C4-2B (cell line): ENCODE results near the gene OSBPL3.

Experiments
- H3K27ac ChIP-seq: fragments of 450-650 bp; 2 replicates; pipeline ENCODE4 v1.5.1; 2017
- ZFX ChIP-seq: fragments of 450-650 bp; IDR thresholded peaks from 2 replicates; pipeline ENCODE4 v1.6.1; 2017
- TF ChIP-seq, protein P1 (sequence below): fragments of 450-650 bp; conservative IDR thresholded peaks from 2 replicates; pipeline ENCODE4 v1.5.1; 2017; ENCODE audit warnings: mild to moderate bottlenecking

OSBPL3 gene

DNA sequence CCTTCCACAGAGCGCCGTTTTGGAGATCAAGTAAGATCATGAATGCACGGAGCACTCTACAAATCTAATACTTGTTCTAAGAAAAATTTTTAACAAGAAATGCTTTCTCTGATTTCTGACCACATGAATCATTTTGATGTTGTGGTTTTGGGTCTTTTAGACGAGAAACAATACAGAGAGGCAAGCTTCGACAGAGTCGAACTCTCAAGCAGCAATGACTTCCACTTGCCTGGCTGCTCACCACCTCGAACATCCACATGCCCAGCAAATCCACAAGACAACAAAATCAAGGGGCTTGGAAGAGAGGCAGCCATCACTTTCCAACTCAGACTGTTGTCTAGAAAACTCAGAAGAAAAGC lies 153.3 kb downstream of the OSBPL3 start:
- no peak overlapping the region for H3K27ac ChIP-seq
- TF ChIP-seq, protein P1, sequence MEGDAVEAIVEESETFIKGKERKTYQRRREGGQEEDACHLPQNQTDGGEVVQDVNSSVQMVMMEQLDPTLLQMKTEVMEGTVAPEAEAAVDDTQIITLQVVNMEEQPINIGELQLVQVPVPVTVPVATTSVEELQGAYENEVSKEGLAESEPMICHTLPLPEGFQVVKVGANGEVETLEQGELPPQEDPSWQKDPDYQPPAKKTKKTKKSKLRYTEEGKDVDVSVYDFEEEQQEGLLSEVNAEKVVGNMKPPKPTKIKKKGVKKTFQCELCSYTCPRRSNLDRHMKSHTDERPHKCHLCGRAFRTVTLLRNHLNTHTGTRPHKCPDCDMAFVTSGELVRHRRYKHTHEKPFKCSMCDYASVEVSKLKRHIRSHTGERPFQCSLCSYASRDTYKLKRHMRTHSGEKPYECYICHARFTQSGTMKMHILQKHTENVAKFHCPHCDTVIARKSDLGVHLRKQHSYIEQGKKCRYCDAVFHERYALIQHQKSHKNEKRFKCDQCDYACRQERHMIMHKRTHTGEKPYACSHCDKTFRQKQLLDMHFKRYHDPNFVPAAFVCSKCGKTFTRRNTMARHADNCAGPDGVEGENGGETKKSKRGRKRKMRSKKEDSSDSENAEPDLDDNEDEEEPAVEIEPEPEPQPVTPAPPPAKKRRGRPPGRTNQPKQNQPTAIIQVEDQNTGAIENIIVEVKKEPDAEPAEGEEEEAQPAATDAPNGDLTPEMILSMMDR, result no peak
- no peak for TF ChIP-seq ZFX

DNA sequence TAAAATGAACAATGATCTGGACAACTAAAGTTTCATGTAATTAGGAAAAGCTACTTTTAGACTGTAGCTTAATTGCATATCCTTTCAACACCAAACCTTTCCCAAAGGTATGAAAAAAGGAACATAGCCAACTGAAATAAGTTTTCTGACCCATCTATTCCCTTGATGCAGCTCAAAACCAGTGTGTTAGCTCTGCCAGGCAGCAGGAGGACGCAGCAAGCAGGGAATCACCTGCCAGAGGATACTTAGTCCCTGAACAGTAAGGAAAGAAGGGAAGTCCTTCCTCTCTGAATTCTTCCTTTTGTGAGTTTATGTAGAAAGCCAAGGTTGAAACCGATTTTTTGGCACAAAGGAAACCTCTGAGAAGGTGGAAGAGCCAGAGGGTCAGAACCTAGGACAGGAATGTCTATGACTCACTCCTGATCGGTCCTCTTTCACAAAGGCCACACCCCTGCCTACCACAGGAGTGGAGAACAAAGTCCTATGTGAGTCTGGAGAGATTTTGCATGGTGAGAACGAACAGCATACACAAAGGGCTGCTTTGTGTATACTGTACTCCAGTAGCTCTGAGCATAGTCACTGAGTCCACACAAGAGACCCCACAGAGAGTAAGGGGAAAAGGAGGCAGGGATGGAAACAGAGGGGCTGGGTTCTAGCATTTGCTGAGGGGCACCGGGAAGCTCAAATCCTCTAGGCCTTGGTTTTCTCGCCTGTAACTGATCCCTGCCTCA lies 153.9 kb downstream of the OSBPL3 start:
- H3K27ac ChIP-seq, result no peak overlapping the region
- TF ChIP-seq ZFX, result no peak
- TF ChIP-seq, protein P1, result no peak

DNA sequence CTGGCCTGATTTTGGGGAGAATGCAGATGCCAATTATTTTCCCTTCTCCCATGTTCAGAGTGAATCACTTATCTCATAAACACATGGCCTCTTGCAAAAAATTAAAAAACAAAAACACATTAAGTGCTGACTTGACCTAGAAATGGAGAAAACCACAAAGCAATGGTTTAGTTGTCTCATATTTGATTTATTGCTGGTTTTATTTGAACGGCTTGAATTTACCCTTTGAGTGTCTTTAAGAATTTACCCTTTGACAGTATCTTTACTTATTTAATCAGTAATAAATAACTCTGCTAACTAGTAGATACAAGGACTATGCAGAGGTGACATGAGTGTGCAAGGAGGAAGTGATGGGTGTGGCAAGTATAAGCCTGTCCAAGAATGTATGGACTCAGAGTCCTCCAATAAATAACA lies 154.6 kb downstream of the OSBPL3 start:
- H3K27ac ChIP-seq, result no peak overlapping the region
- TF ChIP-seq, protein P1, result no peak
- no peak for TF ChIP-seq ZFX

DNA sequence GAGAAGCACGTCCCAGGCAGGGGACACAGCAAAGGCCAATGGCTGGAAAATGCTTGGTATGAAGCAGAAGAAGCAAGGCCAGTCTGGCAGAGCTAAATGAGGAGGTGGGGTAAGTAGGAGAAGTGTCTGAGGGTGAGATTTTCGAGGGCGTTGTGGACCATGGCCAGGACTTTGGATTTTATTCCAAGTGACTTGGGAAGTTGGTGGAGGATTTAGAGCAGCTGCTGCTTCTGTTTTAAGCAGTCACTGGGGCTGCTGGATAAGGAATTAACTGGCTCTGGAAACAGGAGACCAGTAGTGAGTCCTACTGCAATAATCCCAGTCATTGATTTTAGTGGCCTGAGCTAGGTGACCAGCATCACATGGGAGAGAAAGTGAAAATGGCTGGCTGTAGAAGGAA lies 155.1 kb downstream of the OSBPL3 start:
- no peak for TF ChIP-seq ZFX
- TF ChIP-seq, protein P1, result no peak
- no peak overlapping the region for H3K27ac ChIP-seq

DNA sequence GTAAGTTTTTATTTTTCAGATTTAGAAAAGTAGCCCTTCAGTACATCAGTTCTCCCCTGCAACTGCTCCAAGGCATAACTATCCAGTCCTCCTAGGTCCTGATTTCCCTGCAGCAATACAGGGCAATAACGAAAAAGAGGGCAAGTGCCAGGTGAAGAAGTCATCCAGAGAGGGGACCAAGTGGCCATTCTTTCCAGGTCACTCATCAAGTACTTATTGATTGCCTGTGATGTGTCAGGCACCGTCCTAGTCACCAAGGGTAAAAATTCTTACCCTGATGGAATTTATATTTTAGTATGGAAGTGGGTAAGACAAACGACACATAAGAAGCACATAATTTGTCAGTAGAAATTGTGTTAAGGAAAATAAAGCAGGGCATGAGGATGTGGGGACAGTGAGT lies 155.6 kb downstream of the OSBPL3 start:
- no peak for TF ChIP-seq ZFX
- TF ChIP-seq, protein P1, result no peak
- no peak overlapping the region for H3K27ac ChIP-seq

DNA sequence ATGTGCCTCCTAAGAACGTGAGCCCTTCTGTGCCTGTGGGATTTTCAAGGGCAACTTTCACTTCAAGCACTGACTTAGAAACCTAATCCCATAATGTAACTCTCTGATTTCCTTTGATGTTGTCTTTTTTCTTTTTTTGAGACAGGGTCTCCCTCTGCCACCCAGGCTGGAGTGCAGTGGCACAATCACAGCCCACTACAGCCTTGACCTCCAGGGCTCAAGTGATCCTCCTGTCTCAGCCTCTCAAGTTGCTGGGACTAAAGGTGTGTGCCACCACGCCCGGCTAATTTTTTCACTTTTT lies 158.3 kb downstream of the OSBPL3 start:
- H3K27ac ChIP-seq, result peak overlapping the region; percentile 18; the same call in 1 of the 2 replicates
- TF ChIP-seq ZFX, result no peak
- TF ChIP-seq, protein P1, result no peak

DNA sequence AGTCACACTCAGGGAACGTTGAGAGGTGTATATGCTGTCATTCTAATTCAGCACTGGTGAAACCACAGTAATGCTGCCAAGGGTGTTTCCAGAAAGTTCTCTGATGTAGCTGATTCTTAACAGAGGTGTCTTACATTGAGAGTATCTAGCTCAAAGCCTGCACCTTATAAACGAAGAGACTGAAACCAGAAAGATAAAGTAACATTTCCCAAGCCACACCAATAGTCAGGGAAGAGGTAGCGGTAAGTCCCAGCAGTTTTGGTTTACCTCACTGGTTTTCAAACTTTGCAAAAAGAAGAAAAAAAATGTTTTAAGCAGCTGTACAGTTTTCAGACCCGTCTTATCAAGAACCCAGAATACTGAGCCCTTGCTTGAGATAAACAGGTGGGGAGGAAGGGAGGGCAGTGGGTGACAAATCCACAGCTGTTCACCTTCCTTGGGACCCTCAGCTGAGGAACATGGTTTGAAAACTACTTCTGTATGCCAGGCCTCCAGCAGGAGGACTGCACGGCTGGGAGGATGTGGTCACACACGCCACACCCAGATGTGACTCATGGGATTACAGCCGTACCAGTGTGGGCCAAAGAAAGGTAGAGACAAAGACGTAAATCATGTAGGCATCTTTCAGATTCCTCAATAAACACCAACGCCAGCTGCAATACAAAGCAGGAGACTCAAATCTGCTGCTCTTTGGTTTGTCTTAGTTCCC lies 158.8 kb downstream of the OSBPL3 start:
- TF ChIP-seq, protein P1, result no peak
- no peak for TF ChIP-seq ZFX
- H3K27ac ChIP-seq, result peak overlapping the region; percentile 18
